Heart right ventricle (tissue), 16 donors: Measurements from ENCODE around the gene CHD9. TPM values are rescaled to one million over a fixed set of nuclear protein-coding genes. Genes with fewer than 3 reads are reported as not detected.

Source experiments
- ATAC-seq, 8 donors: fragments of 200-7000 bp; cut with Tn5 transposase; one replicate each; pipeline ENCODE4 v1.9.1; 2020; ENCODE audit warnings: mild to moderate bottlenecking in 8 of 8, moderate library complexity in 8 of 8, moderate number of reproducible peaks in 1 of 8
- DNase-seq, 2 donors: peaks; one replicate each; pipeline ENCODE4 v3.0.0-alpha.2; 2020
- H3K27ac ChIP-seq, 10 donors: fragments of 200-600 bp; sonication (generic) in 2 of 10; one replicate each; pipeline versions ENCODE4 v1.5.0 to v1.8.0; 2020 to 2022; ENCODE audit warnings: mild to moderate bottlenecking in 3 of 10
- H3K27me3 ChIP-seq, 7 donors: fragments of 200-600 bp; one replicate each; pipeline ENCODE4 v1.8.0; 2021 to 2022; ENCODE audit warnings: mild to moderate bottlenecking in 2 of 7
- H3K36me3 ChIP-seq, 9 donors: fragments of 200-600 bp; sonication (generic) in 1 of 9; one replicate each; pipeline versions ENCODE4 v1.5.0 to v1.8.0; 2020 to 2022; ENCODE audit warnings: mild to moderate bottlenecking in 2 of 9
- H3K4me1 ChIP-seq, 9 donors: fragments of 200-600 bp; sonication (generic) in 1 of 9; one replicate each; pipeline versions ENCODE4 v1.5.0 to v1.8.0; 2020 to 2022; ENCODE audit warnings: mild to moderate bottlenecking in 4 of 9
- H3K4me3 ChIP-seq, 10 donors: fragments of 200-600 bp; sonication (generic) in 2 of 10; one replicate each; pipeline versions ENCODE4 v1.5.0 to v1.8.0; 2020 to 2022; ENCODE audit warnings: mild to moderate bottlenecking in 7 of 10, moderate library complexity in 2 of 10
- H3K9me3 ChIP-seq, 11 donors: fragments of 200-600 bp in 10 of 11; sonication (generic) in 2 of 11; one replicate each; pipeline versions ENCODE4 v1.5.0 to v1.8.0; 2013 to 2022; ENCODE audit warnings: mild to moderate bottlenecking in 2 of 11, control low read depth in 1 of 11, moderate library complexity in 1 of 11
- CTCF ChIP-seq, 9 donors: fragments of 200-600 bp; sonication (generic) in 2 of 9; IDR thresholded peaks; one replicate each; pipeline versions ENCODE4 v1.5.0 to v1.8.0; 2021 to 2022; ENCODE audit warnings: antibody characterized with exemption in 9 of 9, mild to moderate bottlenecking in 5 of 9, moderate library complexity in 1 of 9
- WGBS, 2 donors: extraction: QIAGEN DNeasy Blood & Tissue Kit; methylation state at CpG; one replicate each; pipeline ENCODE4 v1.1.7; 2013; ENCODE audit warnings: inconsistent platforms in 1 of 2; 5-methylcytosine and 5-hydroxymethylcytosine counted together
- intact Hi-C, 10 donors: fragments of 100-400 bp; cut with DNase I; formaldehyde crosslinking; loops; one replicate each; pipeline versions ENCODE4 v1.11.1 to v1.14.2; 2022
- polyA plus RNA-seq, 2 donors: library from polyadenylated mRNA; stranded (reverse); fragments of 200-250 nt; gene quantifications; one replicate each; pipeline ENCODE4 v1.2.3, GENCODE V29; 2013
- total RNA-seq, 10 donors: library from RNA; stranded (reverse); fragmentation: NEBNext Ultra II Directional in 3 of 10; extraction: Animal tissue kit (Norgen Biotek cat#: 25700) in 3 of 10; gene quantifications; one replicate each; pipeline versions ENCODE4 v1.2.1 to v1.2.4, GENCODE V29; 2021 to 2023
- donor health status: Arrhythmogenic right ventricular cardiomyopathy.
- donor health status: ischemic (EF 13 %, LVEDD 7.1; RV severe dilation, severe dysfunction).
- donor health status: healthy with polysubstance abuse.
- donor health status: DM: no; HTN: yes; CAD: no.
- donor health status: DM: no; HTN: no; CAD: no.
- donor health status: ischemic (EF 25% LVEDD 6.9; RV normal size, moderate dysfunction).
- donor health status: ischemic (EF 25% LVEDD 5.7; RV mildly dilated, moderate dysfunction).
- donor health status: healthy.
- donor health status: DM: yes; HTN: yes; CAD: no.
- donor health status: Ischemic cardiomyopathy.
- donor health status: ischemic (EF 35%, LVEDD 5.7; RV mildly dilated, moderate dysfunction).
- donor health status: nonischemic (EF 11% LVEDD 7.7; RV severe dilation, severe dysfunction).
- donor health status: DM: yes; HTN: yes; CAD: no.
- donor health status: PGD.
- donor health status: ischemic (EF 29% LVEDD 5.4; RV normal size, mild dysfunction).
- donor health status: nonischemic (EF 23%, LVEDD 6.1; RV moderate dilation, normal function).

Gene CHD9
- total and polyA plus RNA-seq, 12 donors: 7.0 to 58.4 (median 44.6) TPM

- Histone ChIP-seq H3K4me3 (no peak overlapping the region), H3K27ac (peak overlapping the region in 9 of 10 donors; percentile 44 to 85 (median 70)), H3K4me1 (peaks cover 4 to 42% (median 23%) of the 10 kb centered on the region in 9 donors), H3K36me3 (no peaks in the 10 kb centered on the region), H3K9me3 (no peaks in the 10 kb centered on the region), H3K27me3 (peaks cover 0 to 21% (median 5%) of the 10 kb centered on the region in 7 donors)
- TF ChIP-seq CTCF (IDR thresholded peaks at IDR 0.05): no peak
- intact Hi-C loops: no loop called here
- 80 to 94% methylated on average over 1 of the region's 1 CpG for WGBS, 2 donors
- no peak for ATAC-seq
- DNase-seq: no peak
Measured at GRCh38 chr16:53040788-53041187, 14.0 kb upstream of the CHD9 start.

GRCh38 chr16:53041320-53042051 lies 13.3 kb upstream of the CHD9 start:
- H3K9me3 ChIP-seq: no peaks in the 10 kb centered on the region
- intact Hi-C loops: no loop called here
- H3K36me3 ChIP-seq: no peaks in the 10 kb centered on the region
- H3K27me3 ChIP-seq: peaks cover 0 to 24% (median 5%) of the 10 kb centered on the region in 7 donors
- H3K27ac ChIP-seq: peak overlapping the region in 9 of 10 donors; percentile 53 to 85 (median 74)
- DNase-seq: peak; percentile 86 to 90
- peaks cover 4 to 42% (median 23%) of the 10 kb centered on the region in 9 donors for H3K4me1 ChIP-seq
- H3K4me3 ChIP-seq: peak overlapping the region in 6 of 10 donors; percentile 4 to 44 (median 32)
- no peak for TF ChIP-seq CTCF (IDR thresholded peaks at IDR 0.05)
- WGBS, 2 donors: 24 to 26% methylated on average over 4 of the region's 4 CpGs
- ATAC-seq: peak; percentile 87 to 95 (median 92)

DNA sequence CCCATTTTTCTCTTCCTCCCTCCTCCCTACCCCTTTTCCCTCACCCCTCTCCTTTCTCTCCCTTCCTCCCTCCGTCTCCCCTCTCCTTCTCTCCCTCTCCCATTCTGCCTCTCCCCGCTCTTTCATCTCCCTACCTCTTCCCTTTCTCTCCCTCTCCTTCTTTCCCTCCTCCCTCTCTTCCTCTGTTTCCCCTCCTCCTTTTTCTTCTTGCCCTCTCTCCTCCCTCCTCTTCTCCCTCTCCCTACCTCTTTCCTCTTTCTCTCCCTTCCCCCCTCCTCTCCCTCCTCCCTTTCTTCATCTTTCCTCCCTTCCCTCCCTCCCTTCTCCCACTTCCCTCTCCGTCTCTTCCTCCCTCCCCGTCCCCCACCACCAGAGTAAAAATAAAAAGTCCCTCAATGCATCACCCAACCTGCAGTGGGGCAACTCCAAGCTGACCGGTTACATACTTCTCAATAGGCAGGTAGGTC lies 12.5 kb upstream of the CHD9 start:
- intact Hi-C loops: no loop called here
- WGBS, 2 donors: 34 to 45% methylated on average over 5 of the region's 5 CpGs
- H3K36me3 ChIP-seq: no peaks in the 10 kb centered on the region
- DNase-seq: no peak
- H3K9me3 ChIP-seq: no peaks in the 10 kb centered on the region
- no peak for TF ChIP-seq CTCF (IDR thresholded peaks at IDR 0.05)
- peaks cover 4 to 42% (median 23%) of the 10 kb centered on the region in 9 donors for H3K4me1 ChIP-seq
- H3K27ac ChIP-seq: peak overlapping the region; percentile 43 to 85 (median 72)
- ATAC-seq: peak in 6 of 8 donors; percentile 8 to 31 (median 20)
- H3K27me3 ChIP-seq: peaks cover 0 to 24% (median 5%) of the 10 kb centered on the region in 7 donors
- peak overlapping the region in 7 of 10 donors; percentile 2 to 46 (median 43) for H3K4me3 ChIP-seq

- no peak for TF ChIP-seq CTCF (IDR thresholded peaks at IDR 0.05)
- Histone ChIP-seq H3K27me3 (peaks cover 0 to 24% (median 5%) of the 10 kb centered on the region in 7 donors), H3K4me3 (peak overlapping the region in 8 of 10 donors; percentile 8 to 46 (median 40)), H3K36me3 (no peaks in the 10 kb centered on the region), H3K9me3 (no peaks in the 10 kb centered on the region), H3K27ac (peak overlapping the region; percentile 43 to 85 (median 68)), H3K4me1 (peaks cover 4 to 42% (median 23%) of the 10 kb centered on the region in 9 donors)
- peak; percentile 16 to 55 (median 36) for ATAC-seq
- intact Hi-C loops: no loop called here
- DNase-seq: peak in 1 of 2 donors; percentile 22
- 30 to 36% methylated on average over 5 of the region's 5 CpGs for WGBS, 2 donors
Measured at GRCh38 chr16:53043428-53043831, 11.4 kb upstream of the CHD9 start.
